Measurements from ENCODE around the gene GAK.

Gene GAK

GRCh38 chr4:839675-840443, 92.3 kb downstream of the GAK start:
- peaks cover 15% of the 10 kb centered on the region for H3K9me3 Mint-ChIP-seq
- H3K27me3 Mint-ChIP-seq, result no peaks in the 10 kb centered on the region
- ATAC-seq, result no peak
- H3K27ac Mint-ChIP-seq, result no peak overlapping the region
- no peak overlapping the region for H3K4me3 Mint-ChIP-seq
- peaks cover 47% of the 10 kb centered on the region for H3K36me3 Mint-ChIP-seq
- no peaks in the 10 kb centered on the region for H3K4me1 Mint-ChIP-seq

- H3K4me1 Mint-ChIP-seq, result peaks cover 8% of the 10 kb centered on the region
- H3K27me3 Mint-ChIP-seq, result peaks cover 8% of the 10 kb centered on the region
- no peak for ATAC-seq
- H3K9me3 Mint-ChIP-seq, result peaks cover 11% of the 10 kb centered on the region
- H3K4me3 Mint-ChIP-seq, result no peak overlapping the region
- H3K36me3 Mint-ChIP-seq, result peaks cover 29% of the 10 kb centered on the region
- H3K27ac Mint-ChIP-seq, result no peak overlapping the region
Measured at GRCh38 chr4:837772-838171, 94.3 kb downstream of the GAK start.

GRCh38 chr4:836750-837301, 95.3 kb downstream of the GAK start:
- peaks cover 22% of the 10 kb centered on the region for H3K36me3 Mint-ChIP-seq
- peaks cover 9% of the 10 kb centered on the region for H3K4me1 Mint-ChIP-seq
- H3K4me3 Mint-ChIP-seq, result no peak overlapping the region
- H3K9me3 Mint-ChIP-seq, result peaks cover 9% of the 10 kb centered on the region
- peaks cover 9% of the 10 kb centered on the region for H3K27me3 Mint-ChIP-seq
- no peak overlapping the region for H3K27ac Mint-ChIP-seq
- no peak for ATAC-seq

GRCh38 chr4:836003-836511, 96.1 kb downstream of the GAK start:
- Mint-ChIP-seq H3K27ac (no peak overlapping the region), H3K4me1 (peaks cover 9% of the 10 kb centered on the region), H3K4me3 (no peak overlapping the region), H3K9me3 (peaks cover 12% of the 10 kb centered on the region), H3K27me3 (peaks cover 9% of the 10 kb centered on the region), H3K36me3 (peaks cover 16% of the 10 kb centered on the region)
- no peak for ATAC-seq

- Mint-ChIP-seq H3K4me1 (peaks cover 9% of the 10 kb centered on the region), H3K27me3 (peaks cover 13% of the 10 kb centered on the region), H3K36me3 (peaks cover 12% of the 10 kb centered on the region), H3K9me3 (peaks cover 12% of the 10 kb centered on the region), H3K4me3 (no peak overlapping the region), H3K27ac (no peak overlapping the region)
- peak; percentile 14 for ATAC-seq
Measured at GRCh38 chr4:835148-836002, 96.7 kb downstream of the GAK start.

- Mint-ChIP-seq H3K36me3 (peaks cover 6% of the 10 kb centered on the region), H3K27ac (no peak overlapping the region), H3K27me3 (peaks cover 19% of the 10 kb centered on the region), H3K4me3 (no peak overlapping the region), H3K9me3 (peaks cover 12% of the 10 kb centered on the region), H3K4me1 (peaks cover 9% of the 10 kb centered on the region)
- ATAC-seq, result no peak
Measured at GRCh38 chr4:834368-835147, 97.6 kb downstream of the GAK start.

GRCh38 chr4:833731-834367, 98.3 kb downstream of the GAK start:
- ATAC-seq, result peak; percentile 17
- peaks cover 23% of the 10 kb centered on the region for H3K27me3 Mint-ChIP-seq
- peaks cover 12% of the 10 kb centered on the region for H3K9me3 Mint-ChIP-seq
- no peak overlapping the region for H3K4me3 Mint-ChIP-seq
- no peak overlapping the region for H3K27ac Mint-ChIP-seq
- peaks cover 6% of the 10 kb centered on the region for H3K36me3 Mint-ChIP-seq
- peaks cover 9% of the 10 kb centered on the region for H3K4me1 Mint-ChIP-seq

GRCh38 chr4:833156-833555, 99.0 kb downstream of the GAK start:
- H3K4me3 Mint-ChIP-seq, result no peak overlapping the region
- H3K27me3 Mint-ChIP-seq, result peaks cover 30% of the 10 kb centered on the region
- peaks cover 6% of the 10 kb centered on the region for H3K36me3 Mint-ChIP-seq
- ATAC-seq, result no peak
- no peak overlapping the region for H3K27ac Mint-ChIP-seq
- H3K9me3 Mint-ChIP-seq, result peaks cover 12% of the 10 kb centered on the region
- H3K4me1 Mint-ChIP-seq, result peaks cover 9% of the 10 kb centered on the region

- H3K27me3 Mint-ChIP-seq, result peaks cover 36% of the 10 kb centered on the region
- no peak overlapping the region for H3K4me3 Mint-ChIP-seq
- peaks cover 9% of the 10 kb centered on the region for H3K4me1 Mint-ChIP-seq
- ATAC-seq, result no peak
- no peak overlapping the region for H3K27ac Mint-ChIP-seq
- peaks cover 3% of the 10 kb centered on the region for H3K36me3 Mint-ChIP-seq
- H3K9me3 Mint-ChIP-seq, result peaks cover 9% of the 10 kb centered on the region
Measured at GRCh38 chr4:832536-832935, 99.6 kb downstream of the GAK start.

- Mint-ChIP-seq H3K27ac (no peak overlapping the region), H3K36me3 (no peaks in the 10 kb centered on the region), H3K4me1 (peaks cover 9% of the 10 kb centered on the region), H3K9me3 (peaks cover 5% of the 10 kb centered on the region), H3K27me3 (peaks cover 41% of the 10 kb centered on the region), H3K4me3 (no peak overlapping the region)
- no peak for ATAC-seq
Measured at GRCh38 chr4:832108-832507, 100.0 kb downstream of the GAK start.

GRCh38 chr4:831483-831805, 100.7 kb downstream of the GAK start:
- Mint-ChIP-seq H3K27ac (no peak overlapping the region), H3K4me1 (peaks cover 9% of the 10 kb centered on the region), H3K4me3 (no peak overlapping the region), H3K36me3 (no peaks in the 10 kb centered on the region), H3K9me3 (peaks cover 3% of the 10 kb centered on the region), H3K27me3 (peaks cover 41% of the 10 kb centered on the region)
- no peak for ATAC-seq

GRCh38 chr4:830601-831482, 101.3 kb downstream of the GAK start:
- Mint-ChIP-seq H3K27me3 (peaks cover 41% of the 10 kb centered on the region), H3K4me3 (no peak overlapping the region), H3K27ac (no peak overlapping the region), H3K9me3 (peaks cover 3% of the 10 kb centered on the region), H3K4me1 (peaks cover 9% of the 10 kb centered on the region), H3K36me3 (no peaks in the 10 kb centered on the region)
- no peak for ATAC-seq

- Mint-ChIP-seq H3K36me3 (no peaks in the 10 kb centered on the region), H3K4me3 (no peak overlapping the region), H3K27ac (no peak overlapping the region), H3K27me3 (peaks cover 45% of the 10 kb centered on the region), H3K9me3 (peaks cover 3% of the 10 kb centered on the region), H3K4me1 (peaks cover 10% of the 10 kb centered on the region)
- no peak for ATAC-seq
Measured at GRCh38 chr4:829761-830600, 102.1 kb downstream of the GAK start.
